GM23248 (cell line): Measurements from ENCODE around the gene MAP3K19.

Experiments used
- EZH2 ChIP-seq: fragments of 200-600 bp; sonication (generic); IDR thresholded peaks from 2 replicates; pipeline ENCODE4 v1.6.1; 2018; ENCODE audit warnings: antibody characterized with exemption, mild to moderate bottlenecking; ENCODE audit not compliant: insufficient read depth, poor library complexity, severe bottlenecking
- EZH2phosphoT487 ChIP-seq: fragments of 200-600 bp; sonication (generic); IDR thresholded peaks from 2 replicates; pipeline ENCODE4 v1.6.1; 2018; ENCODE audit warnings: antibody characterized with exemption, moderate library complexity, mild to moderate bottlenecking, low read depth; ENCODE audit not compliant: insufficient read depth

- TF ChIP-seq EZH2 (no peak), EZH2phosphoT487 (no peak)
Measured at GRCh38 chr2:135047300-135047699, at the start of gene MAP3K19.
